Neural cell (in vitro differentiated cells): ENCODE data around the gene EXOC6B. TPM values are rescaled to one million over a fixed set of nuclear protein-coding genes. Genes with fewer than 3 reads are reported as not detected.

Experiments
- H2AFZ ChIP-seq: fragments of 200-600, 300-800 bp; sonication (generic), shearing (Covaris generic); 2 replicates; pipeline ENCODE4 v1.6.0; 2014; ENCODE audit warnings: low read depth, mild to moderate bottlenecking, antibody characterized with exemption, low read length, moderate library complexity
- H3F3A ChIP-seq: fragments of 200-600 bp; shearing (Covaris generic); 2 replicates; pipeline ENCODE4 v1.6.1; 2016; ENCODE audit warnings: mild to moderate bottlenecking, moderate library complexity, mixed read lengths, antibody characterized with exemption, low read length; ENCODE audit not compliant: insufficient read depth, poor library complexity, severe bottlenecking
- H3K27ac ChIP-seq: fragments of 200-600, 300-800 bp; sonication (generic), shearing (Covaris generic); 2 replicates; pipeline ENCODE4 v1.5.1; 2014; ENCODE audit warnings: mild to moderate bottlenecking, low read length, moderate library complexity
- H3K27me3 ChIP-seq: fragments of 300-800, 200-600 bp; sonication (generic), shearing (Covaris generic); 2 replicates; pipeline ENCODE4 v1.6.0; 2014; ENCODE audit warnings: mild to moderate bottlenecking, low read depth, low read length, moderate library complexity; ENCODE audit not compliant: insufficient read depth
- H3K36me3 ChIP-seq: fragments of 300-800, 200-600 bp; sonication (generic), shearing (Covaris generic); 2 replicates; pipeline ENCODE4 v1.5.1; 2014; ENCODE audit warnings: mild to moderate bottlenecking, antibody characterized with exemption, low read length, moderate library complexity; ENCODE audit not compliant: insufficient read depth
- H3K4me2 ChIP-seq: fragments of 300-800, 200-600 bp; sonication (generic), shearing (Covaris generic); 2 replicates; pipeline ENCODE4 v1.6.0; 2014; ENCODE audit warnings: mild to moderate bottlenecking, low read length
- H3K4me3 ChIP-seq: fragments of 300-800, 200-600 bp; sonication (generic), shearing (Covaris generic); 2 replicates; pipeline ENCODE4 v1.5.1; 2014; ENCODE audit warnings: mild to moderate bottlenecking, low read length, moderate library complexity
- H3K79me2 ChIP-seq: fragments of 200-600 bp; shearing (Covaris generic); replicated peaks from 2 replicates; pipeline ENCODE4 v1.6.0; 2014; ENCODE audit warnings: mild to moderate bottlenecking, low read length, moderate library complexity; ENCODE audit not compliant: insufficient read depth
- H3K9ac ChIP-seq: fragments of 300-800, 200-600 bp; sonication (generic), shearing (Covaris generic); 2 replicates; pipeline ENCODE4 v1.6.1; 2016; ENCODE audit warnings: mild to moderate bottlenecking, low read length, mixed read lengths
- H3K9me2 ChIP-seq: fragments of 200-600 bp; shearing (Covaris generic); 2 replicates; pipeline ENCODE4 v1.6.1; 2016; ENCODE audit warnings: mild to moderate bottlenecking, low read length, mixed read lengths; ENCODE audit not compliant: insufficient read depth
- H3K9me3 ChIP-seq: fragments of 200-600, 300-800 bp; sonication (generic), shearing (Covaris generic); 2 replicates; pipeline ENCODE4 v1.6.1; 2016; ENCODE audit warnings: mild to moderate bottlenecking, mixed run types, low read length, moderate library complexity, mixed read lengths
- H4K20me1 ChIP-seq: fragments of 200-600 bp; shearing (Covaris generic); 2 replicates; pipeline ENCODE4 v1.6.1; 2016; ENCODE audit warnings: mild to moderate bottlenecking, mixed run types; ENCODE audit not compliant: insufficient read depth
- CTCF ChIP-seq: fragments of 450-650 bp; IDR thresholded peaks from 2 replicates; pipeline ENCODE4 v1.5.1; 2014; ENCODE audit warnings: antibody characterized with exemption, mild to moderate bottlenecking, moderate library complexity; ENCODE audit not compliant: poor library complexity, severe bottlenecking
- EP300 ChIP-seq: fragments of 450-650 bp; conservative IDR thresholded peaks from 2 replicates; pipeline ENCODE4 v1.6.1; 2014; ENCODE audit warnings: antibody characterized with exemption, mild to moderate bottlenecking, moderate library complexity; ENCODE audit not compliant: poor library complexity, severe bottlenecking
- EZH2 ChIP-seq: fragments of 200-600, 300-800 bp; shearing (Covaris generic), sonication (generic); IDR thresholded peaks from 2 replicates; pipeline ENCODE4 v1.6.1; 2014; ENCODE audit warnings: antibody characterized with exemption, low read length, borderline replicate concordance, mild to moderate bottlenecking; ENCODE audit not compliant: insufficient read depth, poor library complexity, severe bottlenecking
- MXI1 ChIP-seq: fragments of 450-650 bp; conservative IDR thresholded peaks from 2 replicates; pipeline ENCODE4 v1.6.1; 2014; ENCODE audit warnings: antibody characterized with exemption, mild to moderate bottlenecking; ENCODE audit not compliant: poor library complexity, severe bottlenecking
- POLR2AphosphoS5 ChIP-seq: IDR thresholded peaks from 2 replicates; pipeline ENCODE4 v1.6.1; 2012
- RAD21 ChIP-seq: fragments of 450-650 bp; conservative IDR thresholded peaks from 2 replicates; pipeline ENCODE4 v1.6.1; 2014; ENCODE audit warnings: antibody characterized with exemption, mild to moderate bottlenecking, moderate library complexity
- REST ChIP-seq: IDR thresholded peaks from 2 replicates; pipeline ENCODE4 v1.6.1; 2012; ENCODE audit warnings: borderline replicate concordance
- SMC3 ChIP-seq: fragments of 450-650 bp; conservative IDR thresholded peaks from 2 replicates; pipeline ENCODE4 v1.6.1; 2014; ENCODE audit warnings: antibody characterized with exemption, mild to moderate bottlenecking, moderate library complexity; ENCODE audit not compliant: poor library complexity
- TAF1 ChIP-seq: IDR thresholded peaks from 2 replicates; pipeline ENCODE4 v1.6.1; 2012; ENCODE audit warnings: low read depth
- polyA plus RNA-seq: library from polyadenylated mRNA; depleted of rRNA; stranded (reverse); fragments of >200 nt; gene quantifications from 2 replicates; pipeline ENCODE4 v1.2.3, GENCODE V29; 2014

The EXOC6B gene
- polyA plus RNA-seq, 1 donor from 2014 or later: 23.4 TPM

GRCh38 chr2:72128843-72129227 lies 697.0 kb downstream of the EXOC6B start:
- Histone ChIP-seq H3K4me3 (no peak overlapping the region), H3K36me3 (no peaks in the 10 kb centered on the region), H3K27me3 (no peaks in the 10 kb centered on the region), H2AFZ (no peak overlapping the region), H3K4me2 (no peak overlapping the region), H3K9ac (no peak overlapping the region), H4K20me1 (no peaks in the 10 kb centered on the region), H3F3A (no peaks in the 10 kb centered on the region), H3K79me2 (no peaks in the 10 kb centered on the region), H3K9me3 (no peaks in the 10 kb centered on the region), H3K9me2 (no peaks in the 10 kb centered on the region), H3K27ac (no peak overlapping the region)
- no peak for TF ChIP-seq EZH2
- no peak for TF ChIP-seq POLR2AphosphoS5
- no peak for TF ChIP-seq REST
- no peak for TF ChIP-seq RAD21
- TF ChIP-seq CTCF: no peak
- no peak for TF ChIP-seq TAF1
- TF ChIP-seq EP300: no peak
- no peak for TF ChIP-seq MXI1
- TF ChIP-seq SMC3: no peak

- no peaks in the 10 kb centered on the region for H3F3A ChIP-seq
- H3K27me3 ChIP-seq: no peaks in the 10 kb centered on the region
- TF ChIP-seq POLR2AphosphoS5 (no peak), TAF1 (no peak), RAD21 (no peak)
- no peaks in the 10 kb centered on the region for H4K20me1 ChIP-seq
- no peaks in the 10 kb centered on the region for H3K79me2 ChIP-seq
- H3K9ac ChIP-seq: no peak overlapping the region
- no peak overlapping the region for H3K4me3 ChIP-seq
- H3K9me3 ChIP-seq: no peaks in the 10 kb centered on the region
- no peaks in the 10 kb centered on the region for H3K9me2 ChIP-seq
- H3K27ac ChIP-seq: no peak overlapping the region
- no peaks in the 10 kb centered on the region for H3K36me3 ChIP-seq
- H2AFZ ChIP-seq: no peak overlapping the region
- no peak overlapping the region for H3K4me2 ChIP-seq
These were observed 697.6 kb downstream of the EXOC6B start for GRCh38 chr2:72128059-72128842.
